ENCODE measurements around the gene ATOH1. TPM values are rescaled to one million over a fixed set of nuclear protein-coding genes. Genes with fewer than 3 reads are reported as not detected.

ATOH1 gene
- total and polyA plus RNA-seq, 8 donors = 35.3 TPM; not detected in 7

GRCh38 chr4:93867416-93868001 lies 39.0 kb downstream of the ATOH1 start:
- DNase-seq = no peak
- Histone ChIP-seq H3K27ac (no peak overlapping the region), H3K36me3 (no peaks in the 10 kb centered on the region), H3K9me3 (no peaks in the 10 kb centered on the region), H3K4me1 (no peaks in the 10 kb centered on the region), H3K4me3 (no peak overlapping the region), H3K27me3 (no peaks in the 10 kb centered on the region)
- TF ChIP-seq POLR2A (IDR thresholded peaks at IDR 0.05) = no peak
- no peak for TF ChIP-seq CTCF (IDR thresholded peaks at IDR 0.05)
- TF ChIP-seq POLR2AphosphoS5 (IDR thresholded peaks at IDR 0.05) = no peak
- no peak for TF ChIP-seq EP300 (IDR thresholded peaks at IDR 0.05)
- WGBS, 5 donors = 72 to 79% (median 78%) methylated on average over 7 of the region's 7 CpGs
- intact Hi-C loops (cut with DNase I; ENCODE audit: low total_unique reads) = no loop called here

GRCh38 chr4:93870876-93871458 lies 42.4 kb downstream of the ATOH1 start:
- Histone ChIP-seq H3K9me3 (no peaks in the 10 kb centered on the region), H3K27ac (no peak overlapping the region), H3K4me3 (no peak overlapping the region), H3K36me3 (no peaks in the 10 kb centered on the region), H3K4me1 (no peaks in the 10 kb centered on the region), H3K27me3 (no peaks in the 10 kb centered on the region)
- DNase-seq = peak in 1 of 2 donors; percentile 17
- 71 to 86% (median 78%) methylated on average over 6 of the region's 6 CpGs for WGBS, 5 donors
- intact Hi-C loops (cut with DNase I; ENCODE audit: low total_unique reads) = no loop called here
- TF ChIP-seq POLR2A (IDR thresholded peaks at IDR 0.05) (no peak), POLR2AphosphoS5 (IDR thresholded peaks at IDR 0.05) (no peak), EP300 (IDR thresholded peaks at IDR 0.05) (no peak), CTCF (IDR thresholded peaks at IDR 0.05) (no peak)

GRCh38 chr4:93876754-93877153 lies 48.2 kb downstream of the ATOH1 start:
- no peaks in the 10 kb centered on the region for H3K27me3 ChIP-seq
- no peak for TF ChIP-seq POLR2A (IDR thresholded peaks at IDR 0.05)
- TF ChIP-seq EP300 (IDR thresholded peaks at IDR 0.05) = no peak
- no peak for TF ChIP-seq CTCF (IDR thresholded peaks at IDR 0.05)
- TF ChIP-seq POLR2AphosphoS5 (IDR thresholded peaks at IDR 0.05) = no peak
- intact Hi-C loops (cut with DNase I; ENCODE audit: low total_unique reads) = no loop called here
- 16 to 31% (median 19%) methylated on average over 1 of the region's 1 CpG for WGBS, 5 donors
- no peak overlapping the region for H3K27ac ChIP-seq
- H3K36me3 ChIP-seq = no peaks in the 10 kb centered on the region
- no peaks in the 10 kb centered on the region for H3K9me3 ChIP-seq
- H3K4me3 ChIP-seq = no peak overlapping the region
- H3K4me1 ChIP-seq = no peaks in the 10 kb centered on the region
- DNase-seq = peak in 1 of 2 donors; percentile 10

- Histone ChIP-seq H3K4me3 (no peak overlapping the region), H3K27me3 (no peaks in the 10 kb centered on the region), H3K4me1 (no peaks in the 10 kb centered on the region), H3K27ac (no peak overlapping the region), H3K36me3 (no peaks in the 10 kb centered on the region), H3K9me3 (no peaks in the 10 kb centered on the region)
- WGBS, 5 donors = 50 to 59% (median 53%) methylated on average over 1 of the region's 1 CpG
- DNase-seq = no peak
- intact Hi-C loops (cut with DNase I; ENCODE audit: low total_unique reads) = no loop called here
- TF ChIP-seq POLR2AphosphoS5 (IDR thresholded peaks at IDR 0.05) = no peak
Observed at GRCh38 chr4:93878566-93878965, 50.0 kb downstream of the ATOH1 start.

- intact Hi-C loops (cut with DNase I; ENCODE audit: low total_unique reads) = no loop called here
- no peak for DNase-seq
- H3K27me3 ChIP-seq = no peaks in the 10 kb centered on the region
- 77 to 89% (median 81%) methylated on average over 4 of the region's 4 CpGs for WGBS, 5 donors
- H3K4me3 ChIP-seq = no peak overlapping the region
- H3K36me3 ChIP-seq = no peaks in the 10 kb centered on the region
- TF ChIP-seq CTCF (IDR thresholded peaks at IDR 0.05) (no peak), POLR2A (IDR thresholded peaks at IDR 0.05) (no peak), EP300 (IDR thresholded peaks at IDR 0.05) (no peak), POLR2AphosphoS5 (IDR thresholded peaks at IDR 0.05) (no peak)
- H3K4me1 ChIP-seq = no peaks in the 10 kb centered on the region
- H3K9me3 ChIP-seq = no peaks in the 10 kb centered on the region
- H3K27ac ChIP-seq = no peak overlapping the region
Observed at GRCh38 chr4:93879919-93880318, 51.4 kb downstream of the ATOH1 start.

Measured in stomach (tissue), 9 donors.